ENCODE data around the gene KREMEN2.

KREMEN2 gene

DNA sequence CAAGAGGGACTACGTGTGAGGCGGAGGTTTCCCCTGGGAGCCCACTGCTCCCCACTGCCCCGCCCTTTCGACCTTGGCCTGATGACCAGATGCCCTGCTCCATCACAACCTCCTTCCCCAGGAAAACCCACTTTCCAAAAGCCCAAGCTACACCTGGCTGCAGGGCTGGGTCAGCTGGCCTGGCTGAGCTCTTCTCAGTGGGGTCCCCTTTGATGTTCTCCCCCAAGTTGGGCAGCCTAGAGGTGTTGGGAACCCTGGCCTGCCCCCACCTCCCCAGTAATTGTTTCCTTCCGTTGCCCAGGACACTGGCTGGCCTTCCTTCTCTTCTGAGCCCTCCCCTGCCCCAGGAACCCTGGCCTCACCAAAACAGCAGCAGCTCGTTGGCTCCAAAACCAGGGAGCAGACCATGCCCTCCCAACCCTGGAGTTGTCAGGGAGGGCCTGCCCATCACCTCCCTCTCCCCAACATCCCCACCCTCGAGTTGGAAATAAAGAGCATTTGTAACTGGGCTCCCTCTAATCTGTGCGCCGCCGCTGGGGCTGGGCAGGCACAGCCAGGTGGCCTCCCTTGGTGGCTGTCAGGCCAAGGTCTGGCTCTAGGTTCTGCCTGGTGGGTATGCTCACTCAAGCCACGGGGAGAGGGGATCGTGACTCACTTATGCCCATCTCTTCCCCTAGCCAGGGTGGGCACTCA lies 50.1 kb downstream of the KREMEN2 start:
- peaks cover 83% of the 10 kb centered on the region for H3K27me3 Mint-ChIP-seq (ENCODE audit: low read depth)
- no peak overlapping the region for H3K27ac Mint-ChIP-seq
- H3K4me1 Mint-ChIP-seq, result no peaks in the 10 kb centered on the region
- no peak overlapping the region for H3K4me3 Mint-ChIP-seq
- TF ChIP-seq, protein P1, sequence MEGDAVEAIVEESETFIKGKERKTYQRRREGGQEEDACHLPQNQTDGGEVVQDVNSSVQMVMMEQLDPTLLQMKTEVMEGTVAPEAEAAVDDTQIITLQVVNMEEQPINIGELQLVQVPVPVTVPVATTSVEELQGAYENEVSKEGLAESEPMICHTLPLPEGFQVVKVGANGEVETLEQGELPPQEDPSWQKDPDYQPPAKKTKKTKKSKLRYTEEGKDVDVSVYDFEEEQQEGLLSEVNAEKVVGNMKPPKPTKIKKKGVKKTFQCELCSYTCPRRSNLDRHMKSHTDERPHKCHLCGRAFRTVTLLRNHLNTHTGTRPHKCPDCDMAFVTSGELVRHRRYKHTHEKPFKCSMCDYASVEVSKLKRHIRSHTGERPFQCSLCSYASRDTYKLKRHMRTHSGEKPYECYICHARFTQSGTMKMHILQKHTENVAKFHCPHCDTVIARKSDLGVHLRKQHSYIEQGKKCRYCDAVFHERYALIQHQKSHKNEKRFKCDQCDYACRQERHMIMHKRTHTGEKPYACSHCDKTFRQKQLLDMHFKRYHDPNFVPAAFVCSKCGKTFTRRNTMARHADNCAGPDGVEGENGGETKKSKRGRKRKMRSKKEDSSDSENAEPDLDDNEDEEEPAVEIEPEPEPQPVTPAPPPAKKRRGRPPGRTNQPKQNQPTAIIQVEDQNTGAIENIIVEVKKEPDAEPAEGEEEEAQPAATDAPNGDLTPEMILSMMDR (IDR thresholded peaks at IDR 0.05; ENCODE audit: unreplicated experiment in 3 of 3), result no peak
- no peaks in the 10 kb centered on the region for H3K36me3 Mint-ChIP-seq (ENCODE audit: low read depth)
- H3K9me3 Mint-ChIP-seq, result no peaks in the 10 kb centered on the region

DNA sequence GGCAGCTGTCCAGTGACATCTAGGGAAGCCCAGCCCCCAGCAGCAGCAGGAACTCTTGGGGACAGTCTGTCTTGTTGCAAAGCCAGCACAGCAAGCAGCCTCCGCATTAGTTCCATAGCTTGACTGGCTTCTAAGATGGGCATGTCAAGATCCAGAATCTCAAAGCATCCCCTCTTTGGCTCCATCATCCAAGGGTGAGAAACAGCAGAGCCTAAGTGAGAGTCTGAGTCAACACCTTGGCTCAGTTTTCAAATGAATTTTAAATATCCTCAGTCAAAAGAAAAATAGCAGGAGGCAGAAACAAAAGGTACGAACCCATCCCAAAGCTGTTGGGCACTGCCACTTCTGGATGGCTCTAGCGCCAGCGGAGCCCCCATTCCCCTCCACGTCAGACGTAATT lies 50.9 kb downstream of the KREMEN2 start:
- H3K4me1 Mint-ChIP-seq, result peaks cover 2% of the 10 kb centered on the region
- H3K4me3 Mint-ChIP-seq, result peak overlapping the region in 2 of 3 experiments; percentile 18 to 41
- H3K27me3 Mint-ChIP-seq (ENCODE audit: low read depth), result peaks cover 78% of the 10 kb centered on the region
- H3K9me3 Mint-ChIP-seq, result no peaks in the 10 kb centered on the region
- TF ChIP-seq, protein P1 (IDR thresholded peaks at IDR 0.05; ENCODE audit: unreplicated experiment in 3 of 3), result no peak
- H3K27ac Mint-ChIP-seq, result no peak overlapping the region
- no peaks in the 10 kb centered on the region for H3K36me3 Mint-ChIP-seq (ENCODE audit: low read depth)

DNA sequence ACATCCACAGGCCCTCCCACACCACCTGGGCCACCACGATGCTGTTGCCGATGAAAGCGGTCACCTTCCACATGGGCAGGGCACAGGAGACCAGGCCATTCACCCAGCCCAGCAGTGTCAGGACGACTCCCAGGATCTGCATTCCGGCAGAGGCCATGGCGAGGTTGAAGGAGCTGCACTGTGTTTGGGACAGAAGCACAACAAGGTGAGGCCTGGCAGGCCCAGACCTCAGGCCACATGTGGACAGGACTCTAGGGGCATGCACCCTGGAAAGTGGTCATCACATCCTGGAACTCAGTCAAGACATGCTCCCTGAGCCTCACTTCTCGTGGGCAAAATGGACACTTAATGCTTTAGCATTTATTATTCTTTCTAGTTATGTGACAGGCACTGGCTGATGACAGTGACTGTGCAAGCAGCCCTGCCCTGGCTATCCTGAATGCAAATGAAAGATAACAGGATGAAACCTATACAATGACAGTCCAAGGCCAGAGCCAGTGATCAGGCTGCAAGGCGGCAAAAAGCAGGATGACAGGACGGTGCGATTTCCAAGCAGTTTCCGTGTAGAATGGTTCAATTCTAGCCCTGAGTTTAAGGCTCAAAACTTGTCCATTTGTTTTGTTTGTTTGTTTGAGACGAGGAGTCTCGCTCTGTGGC lies 51.9 kb downstream of the KREMEN2 start:
- H3K36me3 Mint-ChIP-seq (ENCODE audit: low read depth), result no peaks in the 10 kb centered on the region
- TF ChIP-seq, protein P1 (IDR thresholded peaks at IDR 0.05; ENCODE audit: unreplicated experiment in 3 of 3), result no peak
- H3K9me3 Mint-ChIP-seq, result no peaks in the 10 kb centered on the region
- peaks cover 4% of the 10 kb centered on the region for H3K4me1 Mint-ChIP-seq
- H3K4me3 Mint-ChIP-seq, result peak overlapping the region; percentile 58 to 77 (median 63)
- H3K27ac Mint-ChIP-seq, result peak overlapping the region in 1 of 3 experiments; percentile 65
- peaks cover 72% of the 10 kb centered on the region for H3K27me3 Mint-ChIP-seq (ENCODE audit: low read depth)

DNA sequence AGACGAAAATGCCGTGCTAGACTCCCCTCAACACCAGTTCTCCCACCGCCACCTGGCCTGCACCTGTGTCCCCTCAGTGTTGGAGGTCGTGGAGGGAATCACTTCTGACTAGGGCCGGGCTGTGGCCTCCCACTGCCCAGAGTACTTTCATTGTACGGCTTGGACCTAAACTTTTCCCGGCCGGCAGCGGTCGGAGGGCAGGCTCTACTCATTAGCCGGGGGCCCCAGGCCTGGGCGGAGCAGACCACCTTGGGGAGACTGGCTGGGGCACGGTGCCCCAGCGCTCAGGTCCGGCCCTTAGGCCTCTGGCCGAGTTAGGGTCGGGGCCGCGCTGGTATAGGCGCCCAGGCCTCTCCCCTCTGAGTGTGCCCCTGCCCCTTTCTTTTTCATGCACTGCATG lies 53.3 kb downstream of the KREMEN2 start:
- TF ChIP-seq, protein P1 (IDR thresholded peaks at IDR 0.05; ENCODE audit: unreplicated experiment in 3 of 3), result no peak
- H3K27me3 Mint-ChIP-seq (ENCODE audit: low read depth), result peaks cover 67% of the 10 kb centered on the region
- no peaks in the 10 kb centered on the region for H3K36me3 Mint-ChIP-seq (ENCODE audit: low read depth)
- peak overlapping the region in 1 of 3 experiments; percentile 78 for H3K27ac Mint-ChIP-seq
- peaks cover 17% of the 10 kb centered on the region for H3K4me1 Mint-ChIP-seq
- H3K4me3 Mint-ChIP-seq, result peak overlapping the region; percentile 61 to 73 (median 70)
- H3K9me3 Mint-ChIP-seq, result no peaks in the 10 kb centered on the region

Measured in nephron (organoid).